CD14-positive monocyte (primary cell): ENCODE data around the gene GRK6. TPM values are rescaled to one million over a fixed set of nuclear protein-coding genes. Genes with fewer than 3 reads are reported as not detected.

ENCODE experiments used
- DNase-seq, 3 donors: peaks; one replicate each; pipeline ENCODE4 v3.0.0-alpha.2; 2011 to 2022
- H2AFZ ChIP-seq: 2 replicates; pipeline ENCODE4 v1.6.0; 2012; ENCODE audit warnings: mild to moderate bottlenecking, low read depth, low read length, inconsistent platforms; ENCODE audit not compliant: insufficient read depth, poor library complexity, severe bottlenecking
- H3K27ac ChIP-seq, 2 donors: 1 replicate in 1 of 2; 2 replicates in 1 of 2; pipeline ENCODE4 v1.5.1; 2012 to 2013; ENCODE audit warnings: low read length in 2 of 2, control low read depth in 1 of 2, inconsistent platforms in 1 of 2, low read depth in 1 of 2, mild to moderate bottlenecking in 1 of 2
- H3K27me3 ChIP-seq, 2 donors: one replicate each; pipeline versions ENCODE4 v1.6.0 to v1.6.1; 2011 to 2013; ENCODE audit warnings: low read length in 2 of 2; ENCODE audit not compliant: control insufficient read depth in 2 of 2, insufficient read depth in 2 of 2
- H3K36me3 ChIP-seq, 2 donors: replicated peaks in 1 of 2; 1 replicate in 1 of 2; 2 replicates in 1 of 2; pipeline versions ENCODE4 v1.5.1 to v1.6.1; 2012 to 2013; ENCODE audit warnings: low read length in 2 of 2, control low read depth in 1 of 2, inconsistent platforms in 1 of 2, mild to moderate bottlenecking in 1 of 2; ENCODE audit not compliant: insufficient read depth in 2 of 2, control insufficient read depth in 1 of 2
- H3K4me1 ChIP-seq, 2 donors: 1 replicate in 1 of 2; 2 replicates in 1 of 2; pipeline versions ENCODE4 v1.5.1 to v1.6.1; 2012 to 2013; ENCODE audit warnings: low read length in 2 of 2, control low read depth in 1 of 2, inconsistent platforms in 1 of 2, mild to moderate bottlenecking in 1 of 2, moderate library complexity in 1 of 2; ENCODE audit not compliant: insufficient read depth in 2 of 2, control insufficient read depth in 1 of 2
- H3K4me2 ChIP-seq: replicated peaks from 2 replicates; pipeline ENCODE3; 2012; ENCODE audit warnings: low read length, moderate library complexity, mild to moderate bottlenecking; ENCODE audit not compliant: poor library complexity, severe bottlenecking; ENCODE audit errors: extremely low read depth
- H3K4me3 ChIP-seq, 3 experiments: fragments of 200-600 bp in 1 of 3; sonication (generic) in 1 of 3; replicated peaks in 1 of 3; 1 replicate in 2 of 3; 2 replicates in 1 of 3; pipeline ENCODE4 v1.5.1; 2011 to 2013; ENCODE audit warnings: low read length in 3 of 3, mild to moderate bottlenecking in 3 of 3, control low read depth in 2 of 3, low read depth in 2 of 3, inconsistent platforms in 1 of 3, moderate library complexity in 1 of 3
- H3K79me2 ChIP-seq: 2 replicates; pipeline ENCODE4 v1.6.0; 2012; ENCODE audit warnings: mild to moderate bottlenecking, control low read depth, inconsistent platforms, low read length, moderate library complexity; ENCODE audit not compliant: insufficient read depth
- H3K9ac ChIP-seq: 2 replicates; pipeline ENCODE4 v1.6.0; 2017; ENCODE audit warnings: low read length, mild to moderate bottlenecking; ENCODE audit not compliant: insufficient read depth, poor library complexity, severe bottlenecking
- H3K9me3 ChIP-seq, 2 donors: replicated peaks in 1 of 2; 1 replicate in 1 of 2; 2 replicates in 1 of 2; pipeline versions ENCODE4 v1.5.1 to v1.6.1; 2012 to 2013; ENCODE audit warnings: low read length in 2 of 2, control low read depth in 1 of 2; ENCODE audit not compliant: control insufficient read depth in 1 of 2, insufficient read depth in 1 of 2
- H4K20me1 ChIP-seq: 2 replicates; pipeline ENCODE4 v1.6.0; 2012; ENCODE audit warnings: mild to moderate bottlenecking, low read length, control low read depth, moderate library complexity; ENCODE audit not compliant: insufficient read depth
- H3K27ac Mint-ChIP-seq, 7 donors: one replicate each; pipeline ENCODE4 v1.8.0; 2020; ENCODE audit warnings: mild to moderate bottlenecking in 7 of 7, mixed read lengths in 7 of 7, moderate library complexity in 6 of 7, inconsistent platforms in 2 of 7
- H3K27me3 Mint-ChIP-seq, 3 donors: one replicate each; pipeline ENCODE4 v1.8.0; 2021 to 2022; ENCODE audit warnings: low read depth in 3 of 3, mild to moderate bottlenecking in 3 of 3, mixed read lengths in 3 of 3, moderate library complexity in 3 of 3, inconsistent platforms in 1 of 3
- H3K36me3 Mint-ChIP-seq, 2 donors: one replicate each; pipeline ENCODE4 v1.8.0; 2020; ENCODE audit warnings: mixed read lengths in 2 of 2, inconsistent platforms in 1 of 2, mild to moderate bottlenecking in 1 of 2
- H3K4me1 Mint-ChIP-seq: one replicate; pipeline ENCODE4 v1.8.0; 2020; ENCODE audit warnings: mild to moderate bottlenecking, mixed read lengths
- H3K4me3 Mint-ChIP-seq, 2 donors: one replicate each; pipeline ENCODE4 v1.8.0; 2020; ENCODE audit warnings: mild to moderate bottlenecking in 2 of 2, mixed read lengths in 2 of 2, moderate library complexity in 1 of 2
- H3K9me3 Mint-ChIP-seq, 7 donors: one replicate each; pipeline ENCODE4 v1.8.0; 2020 to 2022; ENCODE audit warnings: mixed read lengths in 7 of 7, mild to moderate bottlenecking in 6 of 7, moderate library complexity in 6 of 7, inconsistent platforms in 2 of 7
- CTCF ChIP-seq: fragments of 200-600 bp; IDR thresholded peaks from one replicate; pipeline ENCODE4 v1.8.0; 2022; ENCODE audit warnings: antibody characterized with exemption, mild to moderate bottlenecking
- WGBS: methylation state at CpG from one replicate; pipeline ENCODE4 v1.1.5; 2013; ENCODE audit warnings: missing lambda C conversion rate; ENCODE audit not compliant: insufficient coverage; 5-methylcytosine and 5-hydroxymethylcytosine counted together
- intact Hi-C, 2 donors: fragments of 100-400 bp; cut with micrococcal nuclease; formaldehyde crosslinking; loops; one replicate each; pipeline versions ENCODE4 v1.15.0 to v1.15.1; 2023
- polyA plus RNA-seq, 3 donors: library from polyadenylated mRNA; depleted of rRNA in 1 of 3; unstranded in 2 of 3; stranded (reverse) in 1 of 3; fragments of 300-500 nt in 2 of 3; fragments of >200 nt in 1 of 3; fragmentation: Illumina TruSeq in 2 of 3; gene quantifications; 1 replicate in 2 of 3; 2 replicates in 1 of 3; pipeline ENCODE4 v1.2.3, GENCODE V29; 2012 to 2021

GRK6 gene
- polyA plus RNA-seq, 3 donors = 41.6 to 101 (median 63.4) TPM

GRCh38 chr5:177448244-177448950 lies 21.9 kb downstream of the GRK6 start:
- H4K20me1 ChIP-seq = peaks cover 44% of the 10 kb centered on the region
- peak overlapping the region in 1 of 3 experiments; percentile 28 for H3K4me3 ChIP-seq
- peaks cover 40 to 56% of the 10 kb centered on the region in 2 donors for H3K4me1 ChIP-seq
- H3K4me3 Mint-ChIP-seq = peak overlapping the region; percentile 66 to 70
- H3K79me2 ChIP-seq = no peaks in the 10 kb centered on the region
- TF ChIP-seq CTCF = no peak
- 54% methylated on average over 3 of the region's 6 CpGs for WGBS
- H3K27ac ChIP-seq = no peak overlapping the region
- H3K36me3 Mint-ChIP-seq = peaks cover 1 to 12% of the 10 kb centered on the region in 2 donors
- H3K9me3 ChIP-seq = no peaks in the 10 kb centered on the region
- H3K36me3 ChIP-seq = peaks cover 4 to 5% of the 10 kb centered on the region in 2 donors
- DNase-seq = no peak
- peaks cover 0 to 4% (median 0%) of the 10 kb centered on the region in 7 donors for H3K9me3 Mint-ChIP-seq
- intact Hi-C loops = no loop called here
- H3K27ac Mint-ChIP-seq = peak overlapping the region in 6 of 7 donors; percentile 55 to 85 (median 62)
- peaks cover 45 to 64% (median 46%) of the 10 kb centered on the region in 3 donors for H3K27me3 Mint-ChIP-seq
- H3K27me3 ChIP-seq = peaks cover 0 to 48% of the 10 kb centered on the region in 2 donors
- H3K4me2 ChIP-seq = peak overlapping the region; percentile 57
- no peak overlapping the region for H2AFZ ChIP-seq
- no peak overlapping the region for H3K9ac ChIP-seq
- H3K4me1 Mint-ChIP-seq = peaks cover 44% of the 10 kb centered on the region

- peaks cover 0 to 6% (median 0%) of the 10 kb centered on the region in 7 donors for H3K9me3 Mint-ChIP-seq
- peaks cover 0 to 56% of the 10 kb centered on the region in 2 donors for H3K27me3 ChIP-seq
- H3K36me3 ChIP-seq = no peaks in the 10 kb centered on the region
- H3K27ac Mint-ChIP-seq = no peak overlapping the region
- no peak overlapping the region for H3K27ac ChIP-seq
- H3K79me2 ChIP-seq = no peaks in the 10 kb centered on the region
- no peak for TF ChIP-seq CTCF
- no peak overlapping the region for H2AFZ ChIP-seq
- H3K4me3 ChIP-seq = no peak overlapping the region
- peaks cover 0 to 12% of the 10 kb centered on the region in 2 donors for H3K36me3 Mint-ChIP-seq
- H3K4me1 ChIP-seq = peaks cover 41 to 56% of the 10 kb centered on the region in 2 donors
- H3K27me3 Mint-ChIP-seq = peaks cover 51 to 72% (median 52%) of the 10 kb centered on the region in 3 donors
- peak overlapping the region in 1 of 2 donors; percentile 60 for H3K4me3 Mint-ChIP-seq
- no peak overlapping the region for H3K4me2 ChIP-seq
- H3K9ac ChIP-seq = no peak overlapping the region
- intact Hi-C loops = no loop called here
- WGBS = 90% methylated on average over 15 of the region's 18 CpGs
- H3K9me3 ChIP-seq = no peaks in the 10 kb centered on the region
- H3K4me1 Mint-ChIP-seq = peaks cover 47% of the 10 kb centered on the region
- peaks cover 34% of the 10 kb centered on the region for H4K20me1 ChIP-seq
- no peak for DNase-seq
These were observed 22.9 kb downstream of the GRK6 start for GRCh38 chr5:177449140-177450061.
